SH-SY5Y (cell line): ENCODE results near the gene PPP1R7.

Experiments
- GATA2 ChIP-seq: IDR thresholded peaks from 2 replicates; pipeline ENCODE4 v1.6.1; 2011; ENCODE audit warnings: mild to moderate bottlenecking, low read depth, low read length
- GATA3 ChIP-seq: IDR thresholded peaks from 2 replicates; pipeline ENCODE4 v1.6.1; 2011; ENCODE audit warnings: low read depth, mild to moderate bottlenecking, low read length, moderate library complexity

DNA sequence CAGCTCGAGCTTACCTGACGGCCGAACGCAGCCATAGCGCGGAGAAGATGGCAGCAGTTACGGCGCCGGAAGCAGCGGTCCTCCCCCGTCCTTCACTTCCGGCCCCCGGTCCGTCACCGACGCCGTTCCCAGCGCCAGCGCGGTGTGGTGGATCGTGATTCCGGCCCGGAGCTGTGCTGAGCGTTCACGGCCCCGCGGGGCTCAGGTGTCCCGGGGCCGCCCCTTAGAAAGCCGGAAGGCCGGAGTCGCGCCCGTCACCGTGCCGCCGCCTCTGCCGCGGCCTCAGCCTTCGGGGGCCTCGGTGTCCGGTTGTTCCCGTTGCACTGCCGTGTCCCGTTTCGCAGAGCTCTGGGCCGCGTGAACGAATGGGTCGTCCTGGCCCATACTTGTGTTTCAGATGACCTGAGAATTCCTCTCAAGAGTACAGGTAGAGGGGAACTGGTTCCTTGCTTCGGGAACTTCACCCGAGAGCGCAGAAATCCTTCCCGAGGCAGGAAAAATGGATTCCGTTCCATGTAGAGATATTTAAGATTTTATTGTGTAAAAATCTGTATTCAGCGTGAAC, 47.9 kb upstream of the PPP1R7 start, which contains the start of gene MTERF4:
- no peak for TF ChIP-seq GATA3
- no peak for TF ChIP-seq GATA2
